ENCODE data around the gene GGPS1.
"Not testable (repeated sequence)": the region's sequence is repeated elsewhere in the genome, so short reads cannot be mapped to it uniquely, and the experiment has no call there.

GGPS1 gene

DNA sequence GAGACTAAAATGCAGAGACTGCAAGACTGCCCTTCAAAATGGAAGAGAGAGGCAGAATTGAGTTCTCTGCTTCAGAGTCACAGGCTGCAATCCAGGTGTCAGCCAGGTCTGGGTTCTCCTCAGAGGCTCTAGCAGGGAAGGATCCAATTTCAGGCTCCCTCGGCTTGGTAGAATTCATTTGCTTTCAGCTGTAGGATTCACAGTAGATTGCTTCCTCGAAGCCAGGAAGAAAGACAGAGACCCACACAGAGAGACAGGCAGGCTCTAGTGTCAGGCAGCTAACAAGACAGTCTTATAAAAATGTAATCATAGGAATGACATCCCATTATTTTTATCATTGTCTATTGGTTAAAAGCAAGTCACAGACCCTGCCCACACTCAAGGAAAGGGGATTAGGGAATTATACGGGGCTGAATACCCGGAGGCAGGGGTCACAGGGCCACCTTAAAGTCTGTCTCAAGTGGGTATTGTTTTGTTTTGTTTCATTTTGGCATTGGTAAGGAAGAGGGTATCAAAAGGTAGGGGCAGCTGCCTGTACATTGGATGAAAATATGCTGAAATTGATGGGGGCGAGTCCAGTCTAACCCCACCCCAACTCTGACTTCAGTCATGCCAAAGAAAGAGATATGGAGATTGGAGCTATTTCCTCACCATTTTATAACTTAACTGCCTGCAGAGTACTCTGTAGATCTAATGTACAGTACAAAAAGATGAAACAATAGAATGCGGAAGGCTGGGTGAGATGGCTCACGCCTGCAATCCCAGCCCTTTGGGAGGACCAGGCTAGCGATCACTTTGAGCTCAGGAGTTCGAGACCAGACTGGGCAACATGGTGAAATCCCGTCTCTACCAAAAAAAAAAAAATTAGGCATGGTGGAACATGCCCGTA is 29.4 kb downstream of the GGPS1 start:
- H3K4me3 ChIP-seq (replicated peaks; ENCODE audit: low read depth, low read length), result no peak overlapping the region
- TF ChIP-seq, protein P1, sequence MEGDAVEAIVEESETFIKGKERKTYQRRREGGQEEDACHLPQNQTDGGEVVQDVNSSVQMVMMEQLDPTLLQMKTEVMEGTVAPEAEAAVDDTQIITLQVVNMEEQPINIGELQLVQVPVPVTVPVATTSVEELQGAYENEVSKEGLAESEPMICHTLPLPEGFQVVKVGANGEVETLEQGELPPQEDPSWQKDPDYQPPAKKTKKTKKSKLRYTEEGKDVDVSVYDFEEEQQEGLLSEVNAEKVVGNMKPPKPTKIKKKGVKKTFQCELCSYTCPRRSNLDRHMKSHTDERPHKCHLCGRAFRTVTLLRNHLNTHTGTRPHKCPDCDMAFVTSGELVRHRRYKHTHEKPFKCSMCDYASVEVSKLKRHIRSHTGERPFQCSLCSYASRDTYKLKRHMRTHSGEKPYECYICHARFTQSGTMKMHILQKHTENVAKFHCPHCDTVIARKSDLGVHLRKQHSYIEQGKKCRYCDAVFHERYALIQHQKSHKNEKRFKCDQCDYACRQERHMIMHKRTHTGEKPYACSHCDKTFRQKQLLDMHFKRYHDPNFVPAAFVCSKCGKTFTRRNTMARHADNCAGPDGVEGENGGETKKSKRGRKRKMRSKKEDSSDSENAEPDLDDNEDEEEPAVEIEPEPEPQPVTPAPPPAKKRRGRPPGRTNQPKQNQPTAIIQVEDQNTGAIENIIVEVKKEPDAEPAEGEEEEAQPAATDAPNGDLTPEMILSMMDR (IDR thresholded peaks at IDR 0.05; ENCODE audit: low read depth, low read length, missing control alignments), result no peak
- DNase-seq (ENCODE audit: extremely low read depth, low read depth), result no peak

DNA sequence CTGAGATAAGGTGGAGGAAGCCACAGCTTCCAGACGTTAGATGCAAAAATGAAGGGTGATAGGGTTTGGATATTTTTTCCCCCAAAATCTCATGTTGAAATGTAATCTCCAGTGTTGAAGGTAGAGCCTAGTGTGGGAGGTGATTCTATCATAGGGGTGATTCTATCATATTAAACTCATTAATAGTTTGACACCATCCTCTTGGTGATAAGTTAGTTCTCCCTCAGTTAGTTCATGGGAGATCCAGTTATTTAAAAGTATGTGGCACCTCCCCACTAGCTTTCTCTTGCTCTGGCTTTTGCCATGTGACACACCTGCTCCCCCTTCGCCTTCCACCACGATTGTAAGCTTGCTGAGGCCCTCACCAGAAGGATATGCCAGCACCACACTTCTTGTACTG is 30.5 kb downstream of the GGPS1 start:
- no peak overlapping the region for H3K4me3 ChIP-seq (replicated peaks; ENCODE audit: low read depth, low read length)
- TF ChIP-seq, protein P1 (IDR thresholded peaks at IDR 0.05; ENCODE audit: low read depth, low read length, missing control alignments), result no peak
- DNase-seq (ENCODE audit: extremely low read depth, low read depth), result no peak

DNA sequence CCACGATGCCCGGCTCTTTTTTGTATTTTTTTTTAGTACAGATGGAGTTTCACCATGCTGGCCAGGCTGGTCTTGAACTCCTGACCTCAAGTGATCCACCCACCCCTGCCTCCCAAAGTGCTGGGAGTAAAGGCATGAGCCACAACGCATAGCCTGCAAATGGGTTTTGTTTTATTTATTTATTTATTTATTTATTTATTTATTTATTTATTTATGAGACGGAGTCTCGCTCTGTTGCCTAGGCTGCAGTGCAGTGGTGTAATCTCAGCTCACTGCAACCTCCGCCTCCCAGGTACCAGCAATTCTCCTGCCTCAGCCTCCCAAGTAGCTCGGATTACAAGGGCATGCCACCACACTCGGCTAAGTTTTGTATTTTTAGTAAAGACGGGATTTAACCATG is 35.8 kb downstream of the GGPS1 start:
- H3K4me3 ChIP-seq (replicated peaks; ENCODE audit: low read depth, low read length); DNase-seq (ENCODE audit: extremely low read depth, low read depth): not testable (repeated sequence)

DNA sequence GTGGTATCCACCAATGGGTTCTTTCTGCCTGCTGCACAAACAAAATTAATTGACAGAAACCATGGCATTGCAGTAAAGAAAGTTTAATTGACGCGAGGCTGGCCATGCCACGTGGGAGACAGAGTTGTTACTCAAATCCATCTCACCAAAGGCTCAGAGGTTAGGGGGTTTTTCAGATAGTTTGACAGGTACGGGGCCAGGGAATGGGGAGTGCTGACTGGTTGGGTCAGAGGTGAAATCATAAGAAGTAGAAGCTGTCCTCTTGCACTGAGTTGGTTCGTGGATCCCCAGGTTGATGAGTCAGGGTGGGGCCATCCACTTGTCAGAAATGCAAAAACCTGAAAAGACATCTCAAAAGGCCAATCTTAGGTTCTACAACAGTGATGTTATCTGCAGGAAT is 37.9 kb downstream of the GGPS1 start:
- no peak for DNase-seq (ENCODE audit: extremely low read depth, low read depth)
- H3K4me3 ChIP-seq (replicated peaks; ENCODE audit: low read depth, low read length), result no peak overlapping the region
- TF ChIP-seq, protein P1 (IDR thresholded peaks at IDR 0.05; ENCODE audit: low read depth, low read length, missing control alignments), result no peak

DNA sequence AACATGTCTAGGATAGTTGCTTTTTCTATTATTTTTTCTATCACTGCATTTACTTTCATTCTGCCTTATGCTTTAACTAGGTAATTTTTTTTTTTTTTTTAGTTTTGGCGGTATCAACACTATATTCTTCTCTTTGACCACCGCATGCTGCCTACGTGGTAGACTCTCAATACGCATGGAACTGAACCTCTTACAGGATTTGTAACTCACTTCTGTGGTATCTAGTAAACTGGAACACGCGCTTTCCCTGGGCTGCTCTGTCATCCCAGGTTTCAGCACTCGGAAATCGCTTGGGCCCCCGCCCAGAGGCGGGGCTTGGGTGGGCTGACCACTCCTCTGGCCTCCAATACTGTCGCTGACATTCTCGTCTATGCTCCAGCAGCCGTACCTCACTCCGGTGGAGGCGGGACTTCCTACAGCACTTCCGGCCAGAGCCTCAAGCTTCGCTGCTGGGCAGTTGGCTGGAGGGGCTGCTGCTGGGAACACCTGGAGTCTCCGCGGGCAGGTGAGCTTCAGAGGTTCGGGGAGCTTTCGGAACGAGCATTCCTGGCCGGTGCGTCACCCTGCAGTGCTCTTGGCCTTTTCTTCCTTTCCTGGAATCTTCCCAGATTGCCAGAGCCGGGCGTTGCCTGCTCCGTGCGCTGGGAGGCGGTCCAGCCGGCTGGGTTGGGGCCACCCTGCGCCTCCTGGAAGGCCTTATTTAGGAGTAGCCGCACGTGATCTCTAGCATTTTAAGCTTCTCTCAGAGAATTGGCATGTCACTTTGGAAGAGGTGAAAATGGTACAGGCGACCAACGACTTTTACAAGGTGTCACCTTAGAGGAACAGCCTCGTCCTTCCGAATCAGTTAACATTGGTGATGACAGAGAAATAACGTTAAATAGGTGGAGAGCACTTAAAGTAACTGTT is 38.9 kb downstream of the GGPS1 start, which contains the start of gene TBCE:
Gene TBCE, plus strand, starts transcription at position 428 of the 909 bp plus-strand sequence. CDS start 12,623 bp downstream, outside the sequence.
- TF ChIP-seq, protein P1 (IDR thresholded peaks at IDR 0.05; ENCODE audit: low read depth, low read length, missing control alignments), result no peak
- peak; percentile 91 for DNase-seq (ENCODE audit: extremely low read depth, low read depth)
- peak within 1 kb of the TSS; percentile 84 for H3K4me3 ChIP-seq (replicated peaks; ENCODE audit: low read depth, low read length)

DNA sequence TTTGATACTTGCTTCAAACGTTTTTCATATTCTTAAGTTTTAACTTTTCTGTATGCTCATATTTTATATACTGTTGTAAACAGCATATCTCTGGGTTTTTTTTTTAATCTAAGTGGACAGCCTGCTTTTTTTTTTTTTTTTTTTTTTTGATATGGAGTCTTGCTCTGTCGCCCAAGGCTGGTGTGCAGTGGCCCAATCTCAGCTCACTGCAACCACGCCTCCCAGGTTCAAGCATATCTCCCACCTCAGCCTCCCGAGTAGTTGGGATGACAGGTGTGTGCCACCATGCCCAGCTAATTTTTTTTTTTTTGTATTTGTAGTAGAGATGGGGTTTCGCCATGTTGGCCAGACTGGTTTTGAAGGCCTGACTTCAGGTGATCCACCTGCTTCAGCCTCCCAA is 40.1 kb downstream of the GGPS1 start:
- TF ChIP-seq, protein P1 (IDR thresholded peaks at IDR 0.05; ENCODE audit: low read depth, low read length, missing control alignments), result no peak
- H3K4me3 ChIP-seq (replicated peaks; ENCODE audit: low read depth, low read length), result peak overlapping the region; percentile 84

DNA sequence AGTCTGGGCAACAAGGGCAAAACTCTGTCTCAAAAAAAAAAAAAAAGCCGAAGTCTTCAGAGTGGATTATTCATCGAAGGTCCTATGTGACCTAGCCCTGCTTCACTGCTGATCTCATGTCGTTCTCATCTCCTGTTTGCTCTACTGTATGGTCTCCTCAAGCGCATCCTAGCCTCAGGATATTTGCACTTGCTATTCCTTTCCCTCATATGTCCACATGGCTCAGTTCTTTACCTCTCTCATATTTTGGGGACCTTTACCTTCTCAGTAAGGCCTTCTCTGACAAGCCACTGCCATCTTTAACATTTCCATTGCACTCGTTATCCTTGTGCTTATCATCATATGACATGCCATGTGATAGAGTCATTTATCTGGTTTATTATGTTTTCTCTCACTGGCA is 41.4 kb downstream of the GGPS1 start:
- DNase-seq (ENCODE audit: extremely low read depth, low read depth), result no peak
- TF ChIP-seq, protein P1 (IDR thresholded peaks at IDR 0.05; ENCODE audit: low read depth, low read length, missing control alignments), result no peak
- no peak overlapping the region for H3K4me3 ChIP-seq (replicated peaks; ENCODE audit: low read depth, low read length)

More for the DNA sequence above, 40.1 kb downstream of the GGPS1 start:
- no peak for DNase-seq (ENCODE audit: extremely low read depth, low read depth)
